HCT116 (cell line): ENCODE data around the gene PROX2. TPM values are rescaled to one million over a fixed set of nuclear protein-coding genes. Genes with fewer than 3 reads are reported as not detected.

ENCODE experiments used
- ATAC-seq: fragments of 200-7000 bp; cut with Tn5 transposase; 2 replicates; pipeline ENCODE4 v1.9.1; 2020; ENCODE audit warnings: mild to moderate bottlenecking, moderate library complexity
- BruUV-seq: library from RNA; stranded (reverse); fragments of 400-500 nt; replicated peaks from 2 replicates; lab custom pipeline; 2021; lab: Mats Ljungman, UMichigan
- CTCF ChIA-PET: fragments of 300-600 bp; sonication (Branson Sonifier 250); formaldehyde crosslinking; loops from one replicate; lab custom pipeline; 2021; ENCODE audit warnings: antibody characterized with exemption; lab: Charles Lee
- POLR2A ChIA-PET: fragments of 300-600, 350-600 bp; sonication (Branson Sonifier 250); formaldehyde crosslinking; loops from one replicate; lab custom pipeline; 2021; ENCODE audit warnings: antibody characterized with exemption; lab: Charles Lee
- RAD21 ChIA-PET, 2 experiments: fragments of 300-600 bp; sonication (Branson Sonifier 250); formaldehyde crosslinking; loops; one replicate each; lab custom pipeline; 2023; ENCODE audit warnings: low total read pairs in 2 of 2; ENCODE audit not compliant: uncharacterized antibody in 2 of 2, unreplicated experiment in 2 of 2, low non-redundant PET in 1 of 2; lab: Charles Lee
- DNase-seq: peaks from one replicate; pipeline ENCODE4 v3.0.0-alpha.2; 2010; ENCODE audit warnings: low read depth, low spot score
- H2AFZ ChIP-seq: fragments of 200-600 bp; shearing (Covaris generic), sonication (generic); 2 replicates; pipeline ENCODE4 v1.6.1; 2017; ENCODE audit warnings: low read depth, mixed run types, mixed read lengths, antibody characterized with exemption, low read length; ENCODE audit not compliant: poor library complexity, severe bottlenecking
- H3K27ac ChIP-seq: 2 replicates; pipeline ENCODE4 v1.5.1; 2012; ENCODE audit warnings: low read depth, low read length
- H3K27me3 ChIP-seq: fragments of 200-600 bp; sonication (generic); 2 replicates; pipeline ENCODE4 v1.6.1; 2016; ENCODE audit warnings: mixed run types, low read length, mixed read lengths; ENCODE audit not compliant: insufficient read depth
- H3K36me3 ChIP-seq, 2 experiments: fragments of 200-500 bp in 1 of 2; fragments of 200-600 bp in 1 of 2; sonication (Bioruptor generic) in 1 of 2; sonication (generic) in 1 of 2; 2 replicates each; pipeline versions ENCODE4 v1.5.1 to v1.6.1; 2014 to 2016; ENCODE audit warnings: low read length in 2 of 2, inconsistent platforms in 1 of 2, mixed read lengths in 1 of 2, mixed run types in 1 of 2; ENCODE audit not compliant: insufficient read depth in 2 of 2, control insufficient read depth in 1 of 2
- H3K4me1 ChIP-seq, 2 experiments: fragments of 200-600 bp in 1 of 2; sonication (generic) in 1 of 2; 2 replicates each; pipeline versions ENCODE4 v1.5.1 to v1.6.1; 2012 to 2017; ENCODE audit warnings: low read length in 2 of 2, inconsistent platforms in 1 of 2, mild to moderate bottlenecking in 1 of 2, mixed read lengths in 1 of 2, mixed run types in 1 of 2, moderate library complexity in 1 of 2; ENCODE audit not compliant: insufficient read depth in 2 of 2, control insufficient read depth in 1 of 2
- H3K4me2 ChIP-seq: fragments of 200-600 bp; sonication (generic); 2 replicates; pipeline ENCODE4 v1.6.1; 2017; ENCODE audit warnings: mixed run types, low read length, mixed read lengths
- H3K4me3 ChIP-seq, 2 experiments: fragments of 200-600 bp in 1 of 2; sonication (generic) in 1 of 2; replicated peaks in 1 of 2; 2 replicates each; pipeline ENCODE4 v1.5.1; 2011 to 2016; ENCODE audit warnings: low read length in 2 of 2, control low read depth in 1 of 2, low read depth in 1 of 2, mild to moderate bottlenecking in 1 of 2, mixed read lengths in 1 of 2, mixed run types in 1 of 2
- H3K79me2 ChIP-seq: fragments of 200-600 bp; sonication (generic); 2 replicates; pipeline ENCODE4 v1.6.1; 2017; ENCODE audit warnings: mild to moderate bottlenecking, mixed run types, low read length, moderate library complexity, mixed read lengths; ENCODE audit not compliant: insufficient read depth
- H3K9ac ChIP-seq: fragments of 200-600 bp; sonication (generic); 2 replicates; pipeline ENCODE4 v1.6.1; 2016; ENCODE audit warnings: low read length, mixed read lengths
- H3K9me2 ChIP-seq: fragments of 200-600 bp; sonication (generic), shearing (Covaris generic); 2 replicates; pipeline ENCODE4 v1.6.1; 2017; ENCODE audit warnings: mixed run types, mild to moderate bottlenecking, moderate library complexity; ENCODE audit not compliant: insufficient read depth
- H3K9me3 ChIP-seq, 2 experiments: fragments of 200-500 bp in 1 of 2; fragments of 200-600 bp in 1 of 2; sonication (Bioruptor generic) in 1 of 2; sonication (generic) in 1 of 2; 2 replicates each; pipeline ENCODE4 v1.6.1; 2014 to 2017; ENCODE audit warnings: low read length in 2 of 2, mixed read lengths in 2 of 2, inconsistent platforms in 1 of 2, low read depth in 1 of 2, mild to moderate bottlenecking in 1 of 2, mixed run types in 1 of 2, moderate library complexity in 1 of 2; ENCODE audit not compliant: control insufficient read depth in 1 of 2, insufficient read depth in 1 of 2
- H4K20me1 ChIP-seq: fragments of 200-600 bp; sonication (generic), shearing (Covaris generic); 2 replicates; pipeline ENCODE4 v1.6.1; 2017; ENCODE audit warnings: mixed run types, mild to moderate bottlenecking, moderate library complexity; ENCODE audit not compliant: insufficient read depth
- CBX3 ChIP-seq: IDR thresholded peaks from 2 replicates; pipeline ENCODE4 v1.6.1; 2012; ENCODE audit warnings: low read depth
- CEBPB ChIP-seq: IDR thresholded peaks from 2 replicates; pipeline ENCODE4 v1.6.1; 2012; ENCODE audit warnings: low read depth
- JUND ChIP-seq: IDR thresholded peaks from 2 replicates; pipeline ENCODE4 v1.6.1; 2012
- POLR2A ChIP-seq: IDR thresholded peaks from 2 replicates; pipeline ENCODE4 v1.7.0; 2011; ENCODE audit warnings: borderline replicate concordance; ENCODE audit not compliant: insufficient read depth, insufficient read length; ENCODE audit errors: extremely low read depth
- RAD21 ChIP-seq: IDR thresholded peaks from 2 replicates; pipeline ENCODE4 v1.6.1; 2012; ENCODE audit warnings: low read depth, mild to moderate bottlenecking
- SP1 ChIP-seq: IDR thresholded peaks from 2 replicates; pipeline ENCODE4 v1.6.1; 2012; ENCODE audit warnings: low read depth
- SRF ChIP-seq: IDR thresholded peaks from 2 replicates; pipeline ENCODE4 v1.6.1; 2012; ENCODE audit warnings: low read depth
- TCF7L2 ChIP-seq: IDR thresholded peaks from 2 replicates; pipeline ENCODE4 v1.7.0; 2011; ENCODE audit warnings: borderline replicate concordance, inconsistent platforms; ENCODE audit not compliant: insufficient read depth, insufficient read length; ENCODE audit errors: extremely low read depth
- ZBTB33 ChIP-seq: IDR thresholded peaks from 2 replicates; pipeline ENCODE4 v1.6.1; 2011; ENCODE audit warnings: mild to moderate bottlenecking, low read length, moderate library complexity; ENCODE audit not compliant: insufficient replicate concordance; ENCODE audit errors: extremely low read depth
- ZFX ChIP-seq: fragments of 450-650 bp; IDR thresholded peaks from 2 replicates; pipeline ENCODE4 v1.6.1; 2017
- ZNF274 ChIP-seq: fragments of 200-500 bp; sonication (Bioruptor generic); IDR thresholded peaks from 2 replicates; pipeline ENCODE4 v1.6.1; 2014; ENCODE audit warnings: mild to moderate bottlenecking, low read depth, low read length, inconsistent platforms
- intact Hi-C: fragments of 100-400 bp; cut with micrococcal nuclease; formaldehyde crosslinking; loops from 2 replicates; pipeline ENCODE4 v1.10.0; 2022
- total RNA-seq: library from RNA; stranded (reverse); gene quantifications from one replicate; pipeline ENCODE4 v1.2.1, GENCODE V29; 2021; ENCODE audit not compliant: unreplicated experiment
- TF ChIP-seq, protein P1 (sequence below): IDR thresholded peaks from 2 replicates; pipeline ENCODE4 v1.6.1; 2012

Gene PROX2
- total RNA-seq, 1 experiment from 2014 or later: not detected

DNA sequence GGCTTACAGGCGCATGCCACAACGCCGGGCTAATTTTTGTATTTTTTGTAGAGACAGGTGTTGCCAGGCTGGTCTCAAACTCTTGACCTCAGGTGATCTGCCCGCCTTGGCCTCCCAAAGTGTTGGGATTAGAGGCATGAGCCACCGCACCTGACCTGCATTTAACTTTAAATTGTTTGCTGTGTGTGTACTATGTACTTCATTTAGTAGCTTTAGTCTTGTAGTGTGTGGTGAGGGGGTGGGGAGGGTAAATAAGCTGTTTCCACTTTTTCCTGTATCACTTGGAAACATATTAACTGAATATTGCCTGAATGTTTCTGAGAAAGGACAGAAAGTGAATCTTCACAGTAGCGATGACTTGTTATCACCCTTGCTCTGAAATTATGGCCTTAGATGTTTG lies 14.3 kb upstream of the PROX2 start:
- H3K79me2 ChIP-seq: peaks cover 51% of the 10 kb centered on the region
- no peak overlapping the region for H2AFZ ChIP-seq
- no TSS peak for BruUV-seq
- no peak overlapping the region for H3K9ac ChIP-seq
- H3K4me2 ChIP-seq: no peak overlapping the region
- TF ChIP-seq SP1: no peak
- no peak for TF ChIP-seq CBX3
- TF ChIP-seq, protein P1, sequence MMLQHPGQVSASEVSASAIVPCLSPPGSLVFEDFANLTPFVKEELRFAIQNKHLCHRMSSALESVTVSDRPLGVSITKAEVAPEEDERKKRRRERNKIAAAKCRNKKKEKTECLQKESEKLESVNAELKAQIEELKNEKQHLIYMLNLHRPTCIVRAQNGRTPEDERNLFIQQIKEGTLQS: no peak
- TF ChIP-seq POLR2A: no peak
- no peak for TF ChIP-seq ZFX
- TF ChIP-seq RAD21: no peak
- TF ChIP-seq JUND: no peak
- no peak for TF ChIP-seq ZBTB33
- no peak for TF ChIP-seq TCF7L2
- TF ChIP-seq SRF: no peak
- TF ChIP-seq CEBPB: no peak
- no peak for TF ChIP-seq ZNF274
- CTCF ChIA-PET: interaction anchor here (0.9 to 2.0 kb wide), 2 partner anchors 15 to 29 kb away, joined by 5 to 8 read pairs; no protein-coding TSS in a partner anchor
- POLR2A ChIA-PET: no interaction called here
- H3K4me1 ChIP-seq: peaks cover 14 to 19% of the 10 kb centered on the region in 2 experiments
- peaks cover 46 to 55% of the 10 kb centered on the region in 2 experiments; a peak in 3 of 4 replicates for H3K36me3 ChIP-seq
- intact Hi-C loops: no loop called here
- no peaks in the 10 kb centered on the region for H3K9me3 ChIP-seq
- no peak for ATAC-seq
- no peaks in the 10 kb centered on the region for H3K27me3 ChIP-seq
- RAD21 ChIA-PET: no interaction called here
- H3K9me2 ChIP-seq: no peaks in the 10 kb centered on the region
- H4K20me1 ChIP-seq: peaks cover 8% of the 10 kb centered on the region; the same call in 1 of the 2 replicates
- no peak overlapping the region for H3K27ac ChIP-seq
- no peak overlapping the region for H3K4me3 ChIP-seq
- no peak for DNase-seq
